ENCODE results near the gene HDAC4.

Gene HDAC4

DNA sequence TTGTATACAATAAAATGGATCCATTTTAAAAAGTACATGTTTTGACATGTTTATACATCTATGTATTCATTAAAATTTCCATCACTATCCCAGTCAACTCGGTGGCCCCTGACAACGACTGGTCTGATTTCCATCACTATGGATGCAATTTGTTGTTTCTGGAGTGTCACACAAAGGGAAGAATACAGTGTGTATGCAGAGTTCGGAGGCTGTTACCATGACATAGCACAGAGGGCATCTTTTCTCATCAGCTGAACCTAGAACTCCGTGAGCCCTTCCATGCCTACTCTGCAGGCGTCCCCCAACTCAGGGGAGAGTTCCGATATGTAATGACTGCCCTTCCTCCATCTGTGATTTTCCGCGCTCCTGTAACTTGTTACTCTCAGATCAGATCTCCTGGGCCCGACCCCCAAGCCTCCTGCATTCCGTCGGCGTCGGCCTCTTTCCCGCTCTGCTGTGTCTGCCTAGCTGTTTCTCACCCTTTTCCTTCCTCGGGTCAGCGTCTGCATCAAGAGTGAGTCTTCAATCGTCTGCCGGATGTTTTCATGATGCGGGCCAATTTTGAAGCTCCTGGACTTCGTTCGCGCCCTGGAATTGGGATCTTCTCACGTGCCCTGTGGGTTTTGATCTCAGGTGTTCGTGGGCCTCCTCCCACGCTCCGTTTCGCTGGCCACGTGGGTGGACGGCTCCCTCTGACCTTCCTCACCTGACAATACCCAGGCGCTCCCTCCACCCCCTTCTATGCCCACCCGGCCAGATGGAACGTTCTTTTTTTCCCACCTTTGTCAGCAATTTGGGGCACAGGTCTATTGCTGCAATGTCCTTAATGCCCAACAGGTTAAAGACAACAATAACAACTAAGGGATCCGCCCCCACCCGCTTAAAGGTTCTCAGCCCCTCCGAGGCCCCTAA is 391.9 kb downstream of the HDAC4 start:
- in situ Hi-C loops (cut with MboI; ENCODE audit: low sequenced_read_pairs) = no loop called here

DNA sequence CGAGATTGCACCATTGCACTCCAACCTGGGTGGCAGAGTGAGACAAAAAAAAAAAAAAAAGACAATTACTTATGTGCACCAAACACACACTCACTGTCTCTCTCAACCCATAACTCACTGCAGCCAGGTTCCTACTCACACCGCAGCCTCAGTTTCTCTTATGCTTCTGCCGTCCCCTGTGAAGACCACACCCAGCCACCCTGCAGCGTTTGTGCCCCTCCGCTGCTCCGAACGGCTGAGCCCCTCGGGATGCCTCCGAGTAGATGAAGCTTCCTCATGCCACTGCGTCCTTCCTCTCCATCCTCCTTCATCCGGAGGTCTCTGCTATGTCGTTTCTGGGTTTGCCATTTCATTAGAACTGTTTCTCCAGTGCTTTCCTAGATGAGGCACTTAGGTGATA is 392.8 kb downstream of the HDAC4 start:
- in situ Hi-C loops (cut with MboI; ENCODE audit: low sequenced_read_pairs) = no loop called here

GRCh38 chr2:239006622-239007285 is 394.1 kb downstream of the HDAC4 start:
- in situ Hi-C loops (cut with MboI; ENCODE audit: low sequenced_read_pairs) = no loop called here

DNA sequence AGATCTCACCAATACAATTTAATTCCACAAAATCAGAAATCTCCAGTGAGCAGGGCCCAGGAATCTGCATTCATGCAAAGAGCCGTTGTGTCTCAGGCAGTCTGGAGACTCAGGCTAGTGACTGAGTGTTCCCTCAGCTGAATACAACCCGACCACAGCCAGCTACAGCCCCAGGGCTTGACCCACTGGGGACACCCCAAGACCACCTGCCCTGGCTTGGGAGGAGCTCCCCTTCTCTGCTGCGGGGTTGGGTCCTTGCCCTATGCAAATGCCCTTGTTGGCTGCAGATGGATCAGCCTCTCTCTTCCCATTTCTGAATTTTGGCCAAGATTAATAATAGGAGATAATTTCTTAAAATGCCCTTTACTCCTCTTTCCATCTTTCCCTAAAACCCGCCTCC is 395.2 kb downstream of the HDAC4 start:
- in situ Hi-C loops (cut with MboI; ENCODE audit: low sequenced_read_pairs) = no loop called here

- in situ Hi-C loops (cut with MboI; ENCODE audit: low sequenced_read_pairs) = no loop called here
These were observed 396.4 kb downstream of the HDAC4 start for GRCh38 chr2:239004274-239005015.

DNA sequence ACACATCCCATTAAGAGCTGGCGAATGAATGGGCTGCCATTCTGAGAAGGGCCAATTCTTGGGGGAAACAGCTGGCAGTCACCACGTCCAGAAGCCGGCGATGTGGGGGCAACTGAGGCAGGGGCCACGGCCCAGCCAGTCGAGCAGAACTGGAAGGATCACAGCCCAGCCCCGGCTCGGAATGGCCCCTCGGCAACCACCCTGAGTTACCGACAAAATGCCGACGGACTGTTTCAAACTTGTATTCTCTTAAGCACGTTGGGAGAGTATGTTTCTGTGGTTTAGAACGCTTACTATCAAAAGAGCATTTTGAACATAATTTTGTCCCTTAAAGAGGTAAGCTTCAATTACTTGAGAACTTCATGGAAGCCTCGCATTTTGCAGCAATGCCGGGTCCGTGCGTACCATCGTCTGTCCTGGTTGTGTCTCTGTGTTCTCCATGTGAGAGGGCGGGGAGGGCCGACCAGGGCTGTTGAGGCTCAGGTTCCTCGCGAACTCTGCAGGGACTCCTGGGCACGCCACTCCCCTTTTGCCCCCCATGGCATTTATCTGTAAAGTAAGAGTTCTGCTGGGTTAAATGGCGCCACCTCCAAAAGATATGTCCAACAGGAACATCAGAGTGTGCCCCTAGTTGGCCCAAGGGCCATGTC is 397.1 kb downstream of the HDAC4 start:
- in situ Hi-C loops (cut with MboI; ENCODE audit: low sequenced_read_pairs) = no loop called here

GRCh38 chr2:239002954-239003623 is 397.7 kb downstream of the HDAC4 start:
- in situ Hi-C loops (cut with MboI; ENCODE audit: low sequenced_read_pairs) = no loop called here

GRCh38 chr2:239002591-239002953 is 398.2 kb downstream of the HDAC4 start:
- in situ Hi-C loops (cut with MboI; ENCODE audit: low sequenced_read_pairs) = no loop called here

- in situ Hi-C loops (cut with MboI; ENCODE audit: low sequenced_read_pairs) = no loop called here
These were observed 399.0 kb downstream of the HDAC4 start for GRCh38 chr2:239001794-239002193.

DNA sequence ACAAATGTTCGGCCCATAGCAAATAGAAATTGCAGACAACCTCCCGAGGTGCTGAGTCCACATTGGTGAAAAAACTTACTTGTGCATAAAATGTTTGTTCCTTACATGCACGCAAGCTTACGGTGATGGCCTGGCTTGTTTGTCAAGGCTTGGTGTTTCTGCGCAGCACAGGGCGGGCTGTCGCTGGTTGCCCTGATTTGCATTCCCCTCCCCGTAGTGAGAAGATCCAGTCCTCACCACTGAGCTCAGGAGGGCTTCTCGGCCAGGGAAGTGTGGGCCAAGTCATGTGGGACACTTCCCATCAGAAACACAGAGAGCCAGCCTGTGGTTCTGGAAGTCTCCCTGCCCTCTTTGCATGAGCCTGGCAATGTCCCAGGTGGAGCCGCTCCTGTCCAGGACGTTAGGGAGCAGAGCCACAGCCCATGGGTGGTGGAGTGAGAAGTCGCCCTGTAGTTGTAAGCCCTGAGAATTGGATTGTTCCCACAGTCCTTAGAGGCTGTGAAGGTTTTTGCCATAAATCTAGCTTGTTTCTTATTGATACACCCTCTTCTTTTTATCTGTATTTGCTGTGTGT is 400.2 kb downstream of the HDAC4 start:
- in situ Hi-C loops (cut with MboI; ENCODE audit: low sequenced_read_pairs) = no loop called here

GRCh38 chr2:239000089-239000488 is 400.7 kb downstream of the HDAC4 start:
- in situ Hi-C loops (cut with MboI; ENCODE audit: low sequenced_read_pairs) = no loop called here

DNA sequence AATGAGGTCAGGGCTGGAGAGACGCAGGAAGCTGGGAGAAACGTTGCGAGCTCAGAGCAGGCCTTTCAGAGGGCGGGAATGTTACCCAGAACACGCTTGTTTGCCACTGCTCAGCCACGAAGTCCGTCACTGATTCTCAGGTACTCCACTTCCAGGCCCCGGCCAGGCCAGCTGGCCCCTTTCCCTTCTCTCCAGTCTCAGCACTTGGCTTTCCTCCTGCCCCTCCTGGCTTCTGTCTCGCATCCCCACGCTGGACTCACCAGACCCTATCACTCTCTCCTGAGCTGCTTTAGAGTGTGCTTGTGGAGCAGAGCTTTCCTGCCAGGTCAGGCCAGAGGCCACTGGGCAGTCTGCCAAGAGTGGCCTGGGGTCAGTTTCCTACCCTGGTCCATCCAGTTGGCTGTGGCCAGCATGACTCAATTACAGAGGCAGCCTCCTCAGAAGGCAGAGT is 401.5 kb downstream of the HDAC4 start:
- in situ Hi-C loops (cut with MboI; ENCODE audit: low sequenced_read_pairs) = no loop called here

DNA sequence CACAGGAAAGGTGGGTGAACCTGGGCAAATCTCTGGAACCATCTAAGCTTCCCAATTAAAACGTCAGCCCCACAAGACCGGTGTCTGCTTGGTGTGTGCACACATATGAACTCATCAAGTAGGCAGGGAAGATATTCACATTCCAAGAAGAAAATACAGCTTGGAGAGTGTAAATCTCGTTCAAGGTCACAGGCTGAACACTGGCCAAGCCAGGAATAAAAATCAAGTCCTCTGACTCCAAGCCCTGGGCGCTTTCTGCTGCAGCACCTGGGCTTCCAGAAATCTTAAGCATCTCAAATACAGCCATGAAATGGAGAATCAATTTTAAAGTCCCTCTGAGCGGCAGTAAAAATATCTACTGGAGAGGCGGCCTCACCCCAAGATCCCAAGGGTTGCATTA is 402.0 kb downstream of the HDAC4 start:
- in situ Hi-C loops (cut with MboI; ENCODE audit: low sequenced_read_pairs) = no loop called here

All from HL-60/S4 treated with phorbol 12-myristate 13-acetate at 8.2 ng/mL for 4 days and 3 days (cell line).